GM19240 (cell line): ENCODE data around the gene PITPNB.

Experiments
- DNase-seq: peaks from one replicate; pipeline ENCODE4 v3.0.0; 2011; ENCODE audit warnings: low spot score; ENCODE audit not compliant: insufficient read length

The PITPNB gene

DNA sequence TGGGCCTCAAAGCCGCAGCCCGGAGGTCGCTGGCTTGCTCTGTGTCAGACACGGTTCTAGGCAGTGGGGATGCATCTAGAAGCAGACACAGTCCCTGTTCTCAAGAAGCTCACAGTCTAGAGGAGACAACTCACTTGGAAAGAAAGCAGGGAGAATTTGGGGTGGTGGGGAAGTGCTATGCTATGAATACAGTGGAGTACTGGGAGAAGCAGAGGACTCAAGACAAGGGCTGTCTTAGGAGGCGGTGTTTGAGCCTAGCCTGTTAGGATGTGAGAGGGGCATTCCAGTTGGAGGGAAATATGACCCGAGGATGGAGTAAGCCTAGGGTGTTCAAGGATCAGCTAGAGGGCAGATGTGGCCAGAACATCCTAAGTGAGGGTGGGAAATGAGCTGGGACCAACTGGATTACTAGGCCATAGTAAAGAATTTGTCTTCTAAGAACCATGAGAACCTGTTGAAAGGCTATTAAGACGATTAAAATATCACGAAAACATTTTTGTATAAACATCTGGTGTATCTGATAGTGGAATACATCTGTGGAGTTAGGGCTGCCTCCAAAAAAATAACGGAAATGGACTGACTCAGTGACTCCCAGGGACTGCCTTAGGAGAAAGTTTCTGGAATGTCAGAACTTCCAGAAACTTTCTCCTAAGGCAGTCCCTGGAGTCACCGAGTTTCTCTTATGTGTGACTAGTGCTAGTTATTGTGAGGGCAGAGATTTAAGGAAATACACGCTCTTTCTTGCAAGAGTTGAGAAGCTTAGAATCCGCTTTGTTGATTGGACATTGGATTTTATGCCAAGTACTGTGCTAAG is 1.1 kb upstream of the PITPNB start:
- no peak for DNase-seq

DNA sequence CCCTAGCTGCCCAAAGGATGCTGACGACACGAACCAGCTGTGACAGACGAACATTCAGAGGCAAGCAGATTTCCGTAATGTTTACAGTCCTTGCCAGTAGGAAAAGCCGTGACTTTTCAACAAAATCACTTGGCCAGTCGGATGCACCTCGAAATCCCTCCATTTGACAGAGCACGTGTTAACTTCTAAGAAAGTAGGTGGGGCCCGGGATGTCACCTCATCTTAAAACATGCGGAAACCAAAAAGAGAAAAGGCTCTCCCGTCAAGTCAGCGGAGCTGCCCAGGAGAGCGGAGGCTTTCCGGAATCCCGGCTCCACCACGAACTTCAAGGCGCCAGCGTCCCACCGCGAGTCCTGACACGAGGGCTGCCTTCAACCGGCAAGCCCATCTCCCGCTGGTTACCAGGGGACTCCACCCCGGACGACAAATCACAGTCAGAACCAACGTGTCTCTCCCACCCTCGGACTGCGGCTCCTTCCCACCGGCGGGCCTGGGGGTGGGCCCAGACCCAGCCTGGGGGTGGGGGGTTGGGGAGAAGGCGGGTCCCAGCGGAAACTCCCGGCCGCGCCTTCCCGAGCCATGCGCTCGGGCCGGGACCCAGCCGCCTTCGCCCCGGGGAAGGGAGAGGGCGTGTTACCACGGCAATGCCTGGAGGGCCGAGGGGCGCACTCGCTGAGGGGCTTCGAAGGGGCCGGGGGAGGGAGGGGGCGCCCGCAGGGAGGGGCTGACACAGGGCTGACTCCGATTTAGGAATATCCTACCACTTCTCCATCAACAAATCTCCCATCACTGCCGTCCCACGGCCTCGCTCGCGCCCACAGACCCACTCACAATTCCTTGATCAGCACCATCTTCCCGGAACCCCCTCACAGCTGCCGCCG is 475 bp downstream of the PITPNB start:
- DNase-seq, result no peak

DNA sequence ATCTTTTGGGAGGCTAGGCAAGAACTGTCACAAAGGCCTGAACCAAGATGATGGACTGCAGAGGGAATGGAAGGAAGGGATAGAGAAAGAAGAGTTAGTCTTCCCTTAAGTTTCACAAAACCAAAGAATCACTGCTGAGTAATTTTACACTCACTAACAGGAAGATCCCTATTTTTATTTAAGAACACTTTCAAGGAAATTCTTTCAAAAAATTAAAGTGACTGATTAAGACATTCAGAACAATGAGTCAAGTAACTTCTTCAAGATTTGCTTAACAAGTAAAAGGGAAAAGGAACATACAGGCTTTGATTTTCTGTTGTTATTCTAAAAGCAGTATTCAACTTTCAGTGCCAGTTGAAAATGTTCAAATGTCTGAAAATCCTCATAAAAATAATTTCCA is 3.1 kb downstream of the PITPNB start:
- DNase-seq, result no peak

DNA sequence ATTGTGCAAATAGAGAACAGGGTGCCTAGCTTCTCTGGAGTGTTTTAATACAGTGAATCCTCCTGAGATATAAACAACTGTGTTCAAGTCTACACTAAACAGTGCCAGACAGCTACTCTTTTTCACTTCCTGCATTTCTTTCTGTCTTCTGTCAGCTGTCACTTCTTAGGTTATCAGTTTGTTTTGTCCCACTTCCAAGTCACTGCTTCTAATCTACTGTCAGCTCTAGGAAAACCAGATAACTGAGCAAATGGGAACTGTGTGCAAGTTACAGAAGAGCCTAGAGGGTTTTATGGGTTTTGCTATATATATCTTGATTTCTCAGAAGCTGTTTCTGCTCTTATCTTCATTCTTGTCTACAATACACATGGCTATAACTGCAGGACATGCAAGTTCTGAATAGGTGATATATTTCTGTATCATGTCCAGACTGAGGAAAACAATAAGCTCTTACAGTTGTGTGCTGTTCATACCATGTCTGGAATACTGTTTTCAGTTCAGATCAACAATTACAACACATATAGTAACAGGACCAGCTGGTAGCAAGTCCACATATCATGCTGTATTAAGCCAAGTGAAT is 5.8 kb downstream of the PITPNB start:
- DNase-seq, result no peak

DNA sequence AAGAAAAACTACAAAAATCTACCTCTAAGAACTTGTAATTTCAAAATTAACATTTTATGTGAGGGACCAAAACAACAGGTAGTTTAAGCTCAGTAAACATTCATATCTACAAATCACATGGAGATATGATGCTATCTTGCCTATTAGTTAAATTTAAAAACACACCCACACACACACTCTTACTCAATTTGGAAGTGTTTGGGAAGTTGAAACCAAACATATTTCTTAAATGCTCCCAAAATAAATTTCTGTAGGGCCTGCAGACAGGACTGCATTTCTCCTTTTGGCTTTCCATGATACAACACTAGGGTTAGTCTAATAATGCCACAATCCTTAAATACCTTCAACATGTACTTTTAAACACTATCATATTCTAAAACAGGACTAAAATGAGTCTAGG is 7.0 kb downstream of the PITPNB start:
- DNase-seq, result no peak

DNA sequence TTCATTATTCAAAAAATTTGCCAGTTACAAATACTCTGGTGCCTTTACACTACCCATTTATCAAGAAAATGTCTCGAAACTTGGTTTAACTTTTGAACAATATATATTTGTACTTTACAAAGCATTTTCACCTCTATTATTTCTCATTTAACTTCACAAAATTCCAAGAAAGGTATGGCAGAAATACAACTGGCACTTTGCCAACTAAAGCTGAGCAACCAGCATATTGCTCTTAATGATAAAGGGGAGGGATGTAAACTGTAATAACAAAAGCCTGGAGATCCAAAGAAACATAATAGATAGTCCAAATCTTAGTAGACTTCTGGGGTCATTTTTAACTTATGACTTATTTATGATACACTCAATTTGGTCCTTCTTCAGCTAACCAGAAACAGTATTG is 7.7 kb downstream of the PITPNB start:
- DNase-seq, result no peak

DNA sequence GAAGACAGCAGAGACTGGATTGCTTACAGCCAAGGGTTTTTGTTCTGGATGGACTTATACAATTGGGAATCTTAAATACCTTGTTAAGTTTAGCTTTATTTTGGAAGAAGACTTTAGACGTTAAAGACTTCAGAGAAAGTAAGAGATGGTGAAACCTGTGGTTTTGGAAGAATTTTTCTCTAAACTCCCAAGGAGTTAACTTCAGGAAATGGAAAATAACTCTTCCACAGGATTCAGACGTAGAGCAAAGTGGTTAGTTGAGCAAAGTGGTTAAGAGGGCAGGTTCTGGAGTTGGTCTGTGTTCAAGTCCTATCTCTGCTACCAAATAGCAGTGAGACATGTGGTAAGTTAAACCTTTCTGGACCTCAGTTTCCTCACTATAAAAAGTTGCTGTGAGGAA is 12.8 kb downstream of the PITPNB start:
- no peak for DNase-seq

DNA sequence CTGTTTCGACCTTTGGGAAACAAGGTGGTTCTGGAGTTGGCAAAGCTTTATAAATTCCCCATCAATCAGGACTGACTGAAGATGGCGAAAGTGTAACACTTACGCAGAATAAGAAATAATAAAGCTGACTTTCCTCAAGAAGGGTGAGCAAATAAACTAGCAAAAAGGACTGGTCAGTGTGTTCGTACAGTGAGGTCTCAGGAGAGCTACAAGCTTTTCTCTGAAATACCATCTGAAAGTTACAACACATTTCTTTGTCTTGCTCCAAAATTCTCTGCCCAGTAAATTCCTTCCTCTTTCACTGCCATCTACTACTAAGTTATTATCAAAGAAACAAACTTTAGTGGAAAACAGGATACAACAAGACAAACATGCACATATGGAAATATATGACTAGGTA is 13.4 kb downstream of the PITPNB start:
- DNase-seq, result no peak

DNA sequence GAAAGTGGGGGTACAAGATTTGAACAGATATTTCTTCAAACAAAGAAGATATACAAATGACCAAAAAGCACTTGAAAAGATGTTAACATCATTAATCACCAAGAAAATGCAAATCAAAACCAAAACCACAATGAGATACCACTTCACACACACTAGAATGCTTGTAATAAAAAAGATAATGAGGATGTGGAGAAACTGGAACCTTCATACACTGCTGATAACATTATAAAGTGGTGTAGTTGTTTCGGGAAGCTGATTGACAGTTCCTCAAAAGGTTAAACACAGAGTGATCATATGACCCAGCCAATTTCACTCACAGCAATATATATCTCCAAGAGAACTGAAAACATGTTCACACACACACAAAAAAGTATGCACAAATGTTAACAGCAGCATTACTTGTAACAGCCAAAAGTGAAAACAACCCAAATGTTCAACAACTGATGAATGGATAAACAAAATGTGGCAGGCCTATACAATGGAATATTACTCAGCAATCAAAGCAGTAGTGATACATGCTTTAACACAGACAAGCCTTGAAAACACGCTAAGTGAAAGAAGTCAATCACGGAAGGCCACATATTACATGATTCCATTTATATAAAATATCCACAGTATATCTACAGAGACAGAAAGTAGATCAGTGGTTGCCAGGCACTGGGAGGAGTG is 15.1 kb downstream of the PITPNB start:
- no peak for DNase-seq

DNA sequence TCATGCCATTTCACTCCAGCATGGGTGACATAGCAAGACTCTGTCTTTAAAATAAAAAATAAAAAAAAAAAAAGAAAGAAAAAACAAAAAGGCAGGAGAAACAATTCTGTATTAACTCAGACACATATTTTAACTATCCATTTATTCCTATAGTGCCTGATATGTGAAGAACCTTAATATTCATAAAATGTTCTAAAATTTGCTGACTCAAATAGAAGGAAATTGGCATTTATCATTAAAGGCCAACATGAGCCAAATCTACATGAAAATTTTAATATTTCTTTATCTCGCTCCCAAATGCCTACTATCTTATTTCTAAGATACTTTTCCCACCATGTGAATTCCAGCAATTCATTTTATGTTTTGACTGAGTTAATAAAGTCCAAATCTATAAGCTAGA is 18.9 kb downstream of the PITPNB start:
- DNase-seq, result no peak

DNA sequence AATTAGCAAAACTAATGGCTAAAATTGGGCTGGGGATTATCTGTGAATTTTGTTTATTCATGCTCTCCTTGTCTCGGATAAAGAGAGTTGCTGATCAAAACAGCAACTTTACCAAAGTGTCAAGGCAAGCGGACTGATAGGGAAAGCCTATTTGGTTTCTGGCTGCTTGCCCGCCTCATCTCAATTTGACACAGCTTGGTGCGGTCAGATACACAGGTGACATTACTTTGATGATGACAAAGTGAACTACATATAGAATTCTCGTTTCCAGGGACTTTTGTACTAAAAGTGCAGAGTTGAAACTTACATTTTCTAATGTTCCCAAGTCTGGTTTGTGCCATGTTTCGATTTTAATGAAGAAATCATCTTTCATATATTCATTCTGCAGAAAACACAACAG is 22.8 kb downstream of the PITPNB start:
- DNase-seq, result no peak

DNA sequence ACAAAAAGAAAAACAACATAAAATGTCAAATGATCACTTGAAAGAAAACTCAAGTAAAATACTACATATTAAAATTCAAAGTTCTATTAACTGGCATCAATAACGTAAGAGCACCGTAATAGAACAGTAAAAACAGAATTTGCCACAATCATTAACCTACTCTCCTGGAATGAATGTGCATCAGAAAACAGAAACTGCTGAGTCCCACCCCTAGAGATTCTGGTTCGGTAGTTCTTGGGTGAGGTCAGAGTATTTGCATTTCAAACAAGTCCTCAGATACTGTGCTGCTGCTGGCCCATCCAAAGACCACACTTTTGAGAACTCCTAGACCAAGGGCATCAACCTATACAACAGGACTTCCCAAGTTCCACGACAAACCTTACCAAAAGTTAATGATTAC is 23.5 kb downstream of the PITPNB start:
- peak; percentile 31 for DNase-seq

DNA sequence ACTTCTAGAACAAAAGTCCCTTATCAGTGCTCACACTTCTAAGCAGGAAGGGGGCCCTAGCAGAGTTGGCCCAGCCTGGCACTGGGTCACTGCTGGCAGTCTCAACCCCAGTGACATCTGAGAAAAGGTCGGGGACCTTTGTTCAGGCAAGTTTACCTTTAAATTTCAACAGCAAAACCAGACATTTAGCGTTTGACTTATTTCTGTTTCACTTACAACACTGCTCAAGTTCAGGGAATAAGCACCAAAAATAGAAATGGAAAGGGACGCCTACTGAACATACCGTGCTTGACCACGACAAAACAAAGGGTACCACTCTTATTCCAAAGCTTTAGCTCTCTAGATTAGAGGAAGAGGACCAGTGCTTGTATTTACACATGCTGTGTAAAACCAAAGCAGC is 26.2 kb downstream of the PITPNB start:
- DNase-seq, result no peak

DNA sequence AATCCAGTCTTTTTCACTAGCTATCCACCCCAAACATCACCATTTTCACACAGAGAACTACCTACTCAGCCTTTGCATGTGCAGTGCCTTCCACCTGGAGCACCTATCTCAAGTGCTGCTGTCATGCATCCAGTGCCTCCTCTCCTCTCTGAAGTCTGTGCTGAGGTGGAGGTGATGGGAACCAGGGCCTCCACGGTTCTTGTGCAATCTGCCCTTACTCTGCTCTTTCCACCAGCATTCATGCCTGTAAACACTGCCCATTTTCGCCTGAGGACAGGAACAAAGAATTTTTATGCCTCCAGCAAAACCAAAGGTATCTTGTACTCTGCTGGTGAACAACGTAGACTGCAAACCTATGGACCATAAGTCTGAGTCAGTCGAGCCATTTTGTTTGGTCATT is 27.0 kb downstream of the PITPNB start:
- DNase-seq, result no peak

DNA sequence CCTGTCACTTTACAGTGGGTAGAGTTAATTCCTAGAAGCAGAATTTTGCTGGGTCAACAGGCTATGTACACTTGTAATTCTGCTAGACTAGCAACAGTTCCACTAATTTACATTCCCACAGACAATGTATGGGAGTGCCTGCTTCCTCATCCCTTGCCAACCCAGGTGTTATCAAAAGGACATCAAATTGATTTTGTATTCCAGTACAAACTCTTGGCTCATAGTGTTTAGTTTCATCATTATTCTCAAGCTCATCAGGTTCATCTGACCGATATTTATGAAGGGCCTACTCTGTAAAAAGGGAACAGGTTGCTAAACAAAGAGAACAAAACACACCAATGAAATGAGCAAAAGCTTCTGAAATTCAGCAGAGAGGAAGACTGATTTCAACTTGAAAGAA is 30.7 kb downstream of the PITPNB start:
- DNase-seq, result no peak

DNA sequence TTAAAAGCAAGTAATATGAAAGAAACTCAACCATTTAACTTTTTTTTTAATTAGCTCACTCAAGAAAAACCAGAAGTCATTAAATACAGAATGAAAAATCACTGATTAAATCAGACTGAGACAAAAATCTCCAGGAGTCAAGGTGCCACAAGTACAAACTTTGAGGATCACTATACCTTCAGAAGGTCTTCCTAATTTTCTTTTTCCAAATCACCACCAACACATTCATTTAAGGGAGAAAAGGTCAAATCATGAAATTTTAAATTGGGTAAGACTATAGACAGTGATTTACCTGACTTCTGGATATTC is 32.3 kb downstream of the PITPNB start:
- no peak for DNase-seq

DNA sequence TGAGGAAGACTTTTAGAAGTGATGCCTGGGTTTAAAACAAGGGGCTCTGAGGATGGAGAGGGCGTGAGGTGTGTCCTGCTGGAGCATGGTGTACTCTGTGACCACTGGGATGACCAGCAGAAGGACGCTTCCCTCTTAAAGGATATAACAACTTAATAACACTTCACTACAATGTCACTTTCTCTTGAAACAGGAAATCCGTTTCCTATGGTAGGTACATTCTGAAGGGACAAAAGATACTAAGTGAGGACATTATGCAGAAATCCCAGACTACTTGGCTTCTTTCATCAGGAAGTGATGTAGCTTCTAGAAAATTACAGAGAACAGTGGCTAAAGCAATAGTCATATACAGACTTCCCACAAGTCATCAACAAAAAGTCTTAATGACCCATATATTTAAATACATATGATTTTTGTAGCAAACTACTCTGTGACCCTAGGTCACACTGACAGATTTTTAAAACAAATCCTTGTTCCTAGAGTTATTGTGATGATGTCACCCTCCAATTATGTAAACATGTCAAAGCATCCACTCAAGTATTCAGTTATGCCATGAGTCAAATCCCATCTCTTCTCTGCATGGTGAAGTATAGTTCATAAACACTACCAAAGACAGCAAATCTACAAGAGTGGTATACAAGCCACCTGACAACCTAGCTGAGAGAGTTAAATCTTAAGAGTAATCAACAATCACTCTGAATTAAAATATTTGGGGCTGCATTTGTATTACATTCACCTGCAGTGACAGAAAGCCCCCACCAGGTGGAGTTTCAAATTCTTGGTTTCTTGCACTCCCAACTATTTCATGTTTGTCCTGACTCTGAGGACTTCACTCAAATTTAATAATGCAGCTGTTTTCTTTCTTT is 32.8 kb downstream of the PITPNB start:
- no peak for DNase-seq

DNA sequence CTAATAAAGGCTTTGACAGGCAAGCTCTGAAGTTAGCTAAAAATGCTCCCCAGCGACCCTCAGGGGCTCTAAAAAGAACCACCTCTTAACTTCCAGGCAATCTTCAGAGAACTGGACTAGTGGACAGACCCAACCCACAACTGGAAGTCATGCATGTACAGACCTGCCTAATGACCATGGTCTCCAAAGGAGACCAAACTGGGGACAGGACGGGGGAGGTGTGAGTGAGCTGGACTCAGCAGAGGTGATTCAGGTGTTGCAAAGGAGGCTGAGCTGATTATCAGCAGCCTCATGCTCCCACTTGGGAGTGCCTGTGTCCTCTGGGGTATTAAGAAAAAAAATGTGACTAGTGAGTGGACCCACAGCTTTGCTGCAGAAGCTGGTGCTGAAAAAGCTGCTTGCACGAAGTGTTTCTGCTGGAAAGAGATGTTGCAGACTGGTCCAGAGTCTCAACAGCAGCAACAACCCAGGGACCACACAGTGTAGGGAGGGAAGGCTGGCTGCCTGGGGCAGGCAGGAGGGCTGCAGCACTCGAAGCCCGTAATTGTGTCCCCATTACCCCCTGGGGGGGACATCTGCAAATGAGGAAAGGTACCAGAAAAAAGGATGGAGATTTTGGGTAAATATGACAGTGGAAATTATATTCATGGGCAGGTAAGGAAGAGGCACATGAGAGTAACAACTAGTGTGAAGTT is 35.3 kb downstream of the PITPNB start:
- DNase-seq, result no peak

DNA sequence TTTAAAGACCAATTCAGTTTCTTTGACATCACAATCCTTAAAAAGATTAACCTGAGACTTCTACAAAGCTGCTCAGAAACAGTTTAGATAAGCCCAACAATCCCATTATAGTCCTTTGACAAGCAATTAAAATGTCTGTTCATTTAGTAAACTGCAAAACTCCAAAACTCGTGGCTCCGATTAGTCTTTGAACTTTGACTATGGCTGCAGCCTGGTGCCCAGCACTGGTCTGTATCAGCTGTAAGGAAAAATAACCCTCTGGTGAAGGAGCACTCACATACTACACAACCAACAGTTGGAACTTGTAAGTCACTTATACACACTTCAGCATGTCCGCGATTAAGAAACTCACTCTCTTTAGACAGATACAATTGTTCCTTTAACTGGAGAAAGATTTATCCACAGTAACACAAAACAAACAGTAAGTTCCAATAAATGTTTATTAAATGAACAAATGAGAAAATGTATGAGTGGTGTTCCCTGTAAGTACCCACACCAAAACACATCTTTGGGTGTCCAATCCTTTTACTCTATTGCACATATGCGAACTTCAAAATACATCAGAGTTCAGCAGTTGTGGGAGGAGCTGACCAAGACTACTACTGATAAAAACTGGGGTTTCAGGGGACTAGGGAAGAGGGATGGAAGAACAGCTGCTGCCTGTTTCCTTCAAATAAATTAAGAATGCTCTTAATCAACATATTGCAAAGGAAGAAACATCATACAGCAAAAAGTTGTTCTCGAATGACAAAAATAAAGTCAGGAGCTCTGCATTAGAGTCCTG is 36.4 kb downstream of the PITPNB start:
- no peak for DNase-seq

DNA sequence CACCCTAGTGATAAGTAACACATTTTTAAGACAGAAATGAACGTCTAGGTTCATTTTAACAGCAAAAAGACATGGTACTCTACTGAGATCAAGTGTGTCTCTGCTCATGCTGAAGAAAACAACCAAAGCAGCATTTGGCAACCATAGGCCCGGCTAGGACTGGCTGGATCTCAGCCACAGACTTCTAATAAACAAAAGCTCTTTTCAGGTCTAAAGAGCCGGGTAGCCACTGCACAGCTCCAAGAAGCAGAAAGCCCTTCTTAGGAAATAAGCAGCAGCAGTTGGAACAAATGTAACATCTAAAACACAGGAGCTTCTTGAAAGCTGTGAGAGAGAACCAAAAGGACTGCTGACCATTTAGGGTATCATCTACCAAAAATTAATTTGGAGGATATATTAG is 37.6 kb downstream of the PITPNB start:
- DNase-seq, result no peak
